ENCODE measurements around the gene CDK14. TPM values are rescaled to one million over a fixed set of nuclear protein-coding genes. Genes with fewer than 3 reads are reported as not detected.

Gene CDK14
- total and polyA plus RNA-seq, 2 of the 8 experiments (the other 6 are each of a cell fraction or from before 2014, with no cell fraction given) = 5.5 to 47.3 TPM

- TF ChIP-seq MAFK (IDR thresholded peaks at IDR 0.05; ENCODE audit: low read depth, low read length) = no peak
Measured at GRCh38 chr7:91066627-91067026, 470.5 kb downstream of the CDK14 start (continued).
